ENCODE measurements around the gene CES2.
A peak's percentile ranks its signal among the peaks of the same experiment; 100 is the strongest.

CES2 gene

DNA sequence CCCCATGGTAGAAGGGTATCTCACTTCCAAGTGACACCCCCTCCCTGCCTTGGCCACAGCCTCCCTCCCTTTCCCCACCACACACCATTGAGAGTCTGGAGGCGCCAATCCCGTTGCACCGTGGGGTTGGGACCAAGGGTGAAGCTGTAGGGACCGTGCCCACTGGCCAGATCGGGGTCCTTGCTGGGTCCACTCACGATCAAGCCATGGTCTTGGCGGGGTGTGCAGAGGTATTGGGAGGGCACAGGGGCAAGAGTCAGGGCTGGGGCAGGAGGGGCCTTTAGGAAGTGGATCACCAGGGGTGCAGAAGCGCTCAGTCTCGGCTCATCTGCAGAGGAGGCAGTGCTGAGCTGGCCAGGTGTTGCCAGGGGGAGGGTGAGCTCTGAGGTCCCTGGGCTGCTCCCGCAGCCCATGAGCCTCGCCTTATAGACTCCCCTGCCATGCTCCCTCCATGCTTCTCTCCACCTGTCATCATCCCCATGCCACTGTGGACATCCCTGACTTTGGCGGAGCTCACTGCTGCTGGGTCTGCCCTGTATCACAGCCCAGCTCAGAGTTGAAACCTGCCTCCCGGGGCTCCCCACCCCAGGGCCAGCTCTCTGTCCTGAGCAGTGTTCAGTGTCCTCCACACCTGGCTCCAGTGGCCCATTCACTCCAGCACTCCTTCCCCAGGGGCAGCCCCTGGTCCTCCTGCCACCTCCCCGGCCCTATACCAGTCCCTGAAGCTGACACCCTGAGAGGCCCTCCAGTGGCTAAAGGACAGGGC, 25.0 kb upstream of the CES2 start:
- Mint-ChIP-seq H3K9me3 (no peaks in the 10 kb centered on the region), H3K27ac (no peak overlapping the region), H3K27me3 (ENCODE audit: low read depth, poor library complexity) (peaks cover 19% of the 10 kb centered on the region), H3K4me1 (peaks cover 13% of the 10 kb centered on the region), H3K4me3 (no peak overlapping the region), H3K36me3 (ENCODE audit: low read depth) (no peaks in the 10 kb centered on the region)
- DNase-seq: no peak
- TF ChIP-seq, protein P1, sequence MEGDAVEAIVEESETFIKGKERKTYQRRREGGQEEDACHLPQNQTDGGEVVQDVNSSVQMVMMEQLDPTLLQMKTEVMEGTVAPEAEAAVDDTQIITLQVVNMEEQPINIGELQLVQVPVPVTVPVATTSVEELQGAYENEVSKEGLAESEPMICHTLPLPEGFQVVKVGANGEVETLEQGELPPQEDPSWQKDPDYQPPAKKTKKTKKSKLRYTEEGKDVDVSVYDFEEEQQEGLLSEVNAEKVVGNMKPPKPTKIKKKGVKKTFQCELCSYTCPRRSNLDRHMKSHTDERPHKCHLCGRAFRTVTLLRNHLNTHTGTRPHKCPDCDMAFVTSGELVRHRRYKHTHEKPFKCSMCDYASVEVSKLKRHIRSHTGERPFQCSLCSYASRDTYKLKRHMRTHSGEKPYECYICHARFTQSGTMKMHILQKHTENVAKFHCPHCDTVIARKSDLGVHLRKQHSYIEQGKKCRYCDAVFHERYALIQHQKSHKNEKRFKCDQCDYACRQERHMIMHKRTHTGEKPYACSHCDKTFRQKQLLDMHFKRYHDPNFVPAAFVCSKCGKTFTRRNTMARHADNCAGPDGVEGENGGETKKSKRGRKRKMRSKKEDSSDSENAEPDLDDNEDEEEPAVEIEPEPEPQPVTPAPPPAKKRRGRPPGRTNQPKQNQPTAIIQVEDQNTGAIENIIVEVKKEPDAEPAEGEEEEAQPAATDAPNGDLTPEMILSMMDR (IDR thresholded peaks at IDR 0.05): no peak

DNA sequence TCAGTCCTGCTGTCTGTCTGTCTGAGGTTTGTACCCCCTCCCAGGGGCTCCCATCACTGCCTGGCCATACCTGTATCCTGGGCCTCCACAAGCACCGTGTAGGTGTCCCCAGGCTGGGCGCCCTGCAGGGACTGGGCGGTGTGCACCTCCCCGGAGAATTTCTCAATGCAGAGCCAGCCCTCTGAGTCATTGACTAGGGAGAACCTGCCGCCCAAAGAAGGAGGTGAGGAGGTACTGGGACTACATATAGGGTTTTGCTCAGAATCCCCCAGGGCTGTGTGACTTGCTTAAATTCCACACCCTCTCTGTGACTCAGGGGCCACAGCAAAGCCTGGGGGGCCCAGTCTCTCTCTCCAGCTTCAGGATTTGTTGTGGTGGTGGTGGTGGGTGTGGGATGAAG, 24.2 kb upstream of the CES2 start:
- no peak for DNase-seq
- peaks cover 25% of the 10 kb centered on the region for H3K27me3 Mint-ChIP-seq (ENCODE audit: low read depth, poor library complexity)
- no peak overlapping the region for H3K4me3 Mint-ChIP-seq
- no peaks in the 10 kb centered on the region for H3K36me3 Mint-ChIP-seq (ENCODE audit: low read depth)
- H3K9me3 Mint-ChIP-seq: no peaks in the 10 kb centered on the region
- TF ChIP-seq, protein P1 (IDR thresholded peaks at IDR 0.05): no peak
- H3K4me1 Mint-ChIP-seq: peaks cover 5% of the 10 kb centered on the region
- H3K27ac Mint-ChIP-seq: no peak overlapping the region

DNA sequence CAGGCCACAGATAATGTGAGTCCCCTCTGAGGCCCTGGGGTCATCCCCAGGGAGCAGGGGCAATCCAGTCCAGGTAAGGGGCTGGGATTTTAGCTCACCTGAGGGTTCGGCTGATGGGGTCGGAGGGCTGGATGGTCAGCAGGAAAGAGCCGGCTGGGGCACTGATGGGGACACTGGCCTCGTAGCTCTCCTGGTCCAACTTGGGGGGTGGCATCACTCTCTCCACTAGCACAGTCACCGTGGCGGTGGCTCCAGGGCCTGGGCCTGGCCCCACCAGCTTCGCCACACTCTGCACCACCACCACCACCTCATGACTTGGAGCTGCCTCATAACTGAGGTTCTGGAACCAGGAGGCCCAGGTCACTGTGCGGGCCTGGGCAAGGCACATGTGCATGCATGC, 23.5 kb upstream of the CES2 start:
- no peak overlapping the region for H3K27ac Mint-ChIP-seq
- no peaks in the 10 kb centered on the region for H3K4me1 Mint-ChIP-seq
- no peaks in the 10 kb centered on the region for H3K36me3 Mint-ChIP-seq (ENCODE audit: low read depth)
- no peak overlapping the region for H3K4me3 Mint-ChIP-seq
- TF ChIP-seq, protein P1 (IDR thresholded peaks at IDR 0.05): no peak
- no peak for DNase-seq
- peaks cover 30% of the 10 kb centered on the region for H3K27me3 Mint-ChIP-seq (ENCODE audit: low read depth, poor library complexity)
- no peaks in the 10 kb centered on the region for H3K9me3 Mint-ChIP-seq

DNA sequence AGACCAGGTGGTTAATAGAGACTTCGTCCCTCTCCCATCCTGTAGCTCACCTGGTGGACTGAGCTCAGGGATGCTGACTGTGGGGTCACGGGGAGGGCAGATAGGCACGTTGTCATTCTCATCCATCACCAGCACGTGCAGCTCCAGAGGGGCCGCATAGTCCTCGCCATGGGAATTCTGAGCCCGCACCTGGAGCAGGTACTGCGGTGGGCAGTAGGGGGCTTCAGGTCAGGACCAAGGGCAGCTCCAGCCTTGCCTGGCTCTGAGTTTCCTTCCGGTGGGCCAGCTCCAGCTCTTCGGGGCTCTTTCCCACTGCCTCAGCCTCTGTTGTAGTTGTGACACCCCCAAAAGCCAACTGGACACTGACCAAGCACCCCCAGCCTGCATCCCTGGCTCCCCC, 22.2 kb upstream of the CES2 start:
- no peaks in the 10 kb centered on the region for H3K4me1 Mint-ChIP-seq
- TF ChIP-seq, protein P1 (IDR thresholded peaks at IDR 0.05): no peak
- no peak overlapping the region for H3K27ac Mint-ChIP-seq
- peak; percentile 46 for DNase-seq
- H3K27me3 Mint-ChIP-seq (ENCODE audit: low read depth, poor library complexity): peaks cover 41% of the 10 kb centered on the region
- H3K4me3 Mint-ChIP-seq: no peak overlapping the region
- H3K9me3 Mint-ChIP-seq: no peaks in the 10 kb centered on the region
- H3K36me3 Mint-ChIP-seq (ENCODE audit: low read depth): no peaks in the 10 kb centered on the region

DNA sequence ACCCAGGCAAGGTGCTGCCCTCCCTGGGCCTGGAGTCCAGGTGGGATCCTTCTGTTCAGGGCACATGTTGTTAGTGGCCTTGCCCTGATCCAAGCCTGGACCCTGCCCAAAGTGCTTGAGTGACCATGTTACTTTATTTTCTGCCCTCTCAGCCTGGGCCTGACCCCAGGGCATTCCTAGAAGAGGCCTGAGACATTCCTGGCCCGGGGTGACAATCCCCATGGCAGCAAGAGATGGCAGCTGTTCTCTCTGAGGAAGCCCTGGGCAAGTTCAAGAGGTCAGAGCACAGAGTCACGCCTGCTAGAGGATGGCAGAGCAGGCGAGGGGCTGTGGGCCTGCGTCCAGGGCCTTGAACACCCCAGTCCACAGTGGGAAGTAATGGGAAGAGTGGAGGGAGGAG, 21.6 kb upstream of the CES2 start:
- DNase-seq: no peak
- Mint-ChIP-seq H3K36me3 (ENCODE audit: low read depth) (no peaks in the 10 kb centered on the region), H3K4me1 (no peaks in the 10 kb centered on the region), H3K9me3 (no peaks in the 10 kb centered on the region), H3K27ac (no peak overlapping the region), H3K4me3 (no peak overlapping the region), H3K27me3 (ENCODE audit: low read depth, poor library complexity) (peaks cover 40% of the 10 kb centered on the region)
- TF ChIP-seq, protein P1 (IDR thresholded peaks at IDR 0.05): no peak

DNA sequence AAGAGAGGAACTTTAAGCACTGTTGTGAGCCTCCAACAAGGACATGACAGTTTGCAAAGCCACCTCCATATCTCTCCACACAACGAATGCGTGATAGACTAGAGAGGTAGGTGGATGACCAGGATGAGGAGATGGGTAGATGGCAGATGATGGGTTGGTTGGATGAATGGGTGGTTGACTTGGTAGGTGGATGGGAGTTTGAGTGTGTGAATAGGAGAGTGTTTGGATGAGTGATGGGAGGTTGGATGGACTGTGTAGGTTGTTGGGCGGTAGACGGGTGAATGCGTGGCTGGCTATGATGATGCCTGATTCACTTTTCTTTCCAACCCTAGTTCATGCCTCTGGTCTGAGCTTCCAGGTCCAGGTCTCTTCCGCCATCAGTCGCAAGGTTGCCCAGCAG, 20.8 kb upstream of the CES2 start:
- no peak for DNase-seq

More for the DNA sequence above, 20.8 kb upstream of the CES2 start:
- Mint-ChIP-seq H3K4me3 (no peak overlapping the region), H3K27me3 (ENCODE audit: low read depth, poor library complexity) (peaks cover 46% of the 10 kb centered on the region), H3K27ac (no peak overlapping the region), H3K36me3 (ENCODE audit: low read depth) (no peaks in the 10 kb centered on the region), H3K4me1 (peaks cover 6% of the 10 kb centered on the region), H3K9me3 (no peaks in the 10 kb centered on the region)
- TF ChIP-seq, protein P1 (IDR thresholded peaks at IDR 0.05): no peak
